Islet of Langerhans (tissue), 1 donor: Measurements from ENCODE around the gene LPAR5.

Source experiments
- FAIRE-seq: peaks from one replicate; lab custom pipeline; 2011; peaks lifted over from hg19 to GRCh38; lab: Jason Lieb, UNC

LPAR5 gene

DNA sequence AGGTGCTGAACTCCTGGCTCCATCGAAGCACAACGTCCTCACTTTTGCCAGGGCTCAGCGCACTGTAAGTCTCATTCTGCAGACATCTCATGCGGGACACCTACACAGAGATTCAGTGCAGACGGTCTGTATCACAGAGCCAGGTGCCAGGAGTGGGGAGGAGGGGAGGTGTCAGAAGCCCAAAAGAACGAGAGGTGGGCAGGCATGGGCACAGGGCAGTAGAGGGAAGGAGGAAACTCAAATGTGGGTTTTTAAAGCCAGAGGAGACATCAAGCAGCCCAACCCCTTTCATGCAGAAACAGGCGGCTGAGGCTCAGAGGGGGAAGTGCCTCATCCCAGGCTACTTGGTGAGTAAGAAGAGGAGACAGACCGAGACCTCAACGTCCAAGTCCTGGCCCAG, 2.5 kb upstream of the LPAR5 start:
- FAIRE-seq, result no peak

DNA sequence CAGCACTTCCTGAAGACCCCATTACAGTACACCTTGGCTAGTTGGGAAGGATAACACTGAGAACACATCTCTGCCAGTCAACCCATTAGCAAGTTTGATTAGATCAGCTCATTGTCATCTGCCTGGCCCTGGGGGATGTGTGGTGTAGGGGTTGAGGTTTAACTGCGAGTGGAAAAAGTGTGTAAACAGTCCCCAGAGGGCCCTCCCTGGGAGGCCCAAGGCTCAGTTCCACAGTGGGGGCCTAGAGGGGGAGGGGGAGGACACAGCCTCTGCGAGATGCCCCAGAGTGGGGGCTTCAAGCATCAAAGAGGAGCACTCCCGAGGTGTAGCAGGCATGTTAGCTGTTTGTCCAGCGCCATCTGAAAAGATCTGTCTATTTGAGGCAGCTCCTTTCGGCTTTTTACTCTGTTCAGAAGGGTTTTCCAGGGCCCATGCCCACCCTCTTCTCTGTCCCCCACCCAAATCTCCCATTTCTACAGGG, 344 bp downstream of the LPAR5 start:
- FAIRE-seq, result no peak

DNA sequence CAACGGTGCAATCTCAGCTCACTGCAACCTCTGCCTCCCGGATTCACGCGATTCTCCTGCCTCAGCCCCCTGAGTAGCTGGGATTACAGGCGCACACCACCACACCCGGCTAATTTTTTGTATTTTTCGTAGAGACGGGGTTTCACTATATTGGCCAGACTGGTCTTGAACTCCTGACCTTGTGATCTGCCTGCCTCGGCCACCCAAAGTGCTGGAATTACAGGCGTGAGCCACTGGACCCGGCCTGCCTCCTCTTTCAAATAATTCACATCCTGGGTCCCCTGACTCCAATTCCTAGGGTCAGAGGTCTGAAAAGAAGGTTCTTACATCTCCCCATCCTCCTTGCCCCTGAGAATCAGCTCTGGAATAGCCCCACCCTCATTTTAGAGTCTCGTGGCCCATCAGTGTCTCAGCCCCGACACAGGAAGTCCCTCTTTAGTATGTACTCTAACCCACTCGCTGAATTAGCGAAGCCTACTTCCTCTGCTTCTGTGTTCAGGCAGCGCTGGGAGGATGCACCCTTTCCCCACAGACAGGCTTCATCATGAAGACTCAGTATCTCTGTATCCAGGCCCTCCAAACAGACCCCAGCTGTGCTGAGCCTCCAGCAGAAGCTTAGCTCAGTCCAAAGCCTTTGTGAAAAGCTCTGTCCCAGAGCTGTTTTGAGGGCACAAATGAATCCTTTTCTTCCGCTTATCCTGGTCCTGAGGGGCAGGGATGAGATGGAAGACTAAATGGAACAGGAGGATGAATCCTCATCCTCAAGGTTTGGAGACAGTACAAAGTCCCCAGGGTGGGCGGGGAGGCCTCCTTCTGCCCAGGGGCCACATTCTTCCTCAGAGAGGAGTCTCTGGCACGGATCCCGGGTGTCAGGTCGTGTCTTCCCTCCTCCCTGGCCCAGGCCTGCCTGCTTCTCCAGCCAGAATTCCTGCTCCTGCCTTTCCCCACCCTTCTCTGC, 3.5 kb downstream of the LPAR5 start:
- no peak for FAIRE-seq

DNA sequence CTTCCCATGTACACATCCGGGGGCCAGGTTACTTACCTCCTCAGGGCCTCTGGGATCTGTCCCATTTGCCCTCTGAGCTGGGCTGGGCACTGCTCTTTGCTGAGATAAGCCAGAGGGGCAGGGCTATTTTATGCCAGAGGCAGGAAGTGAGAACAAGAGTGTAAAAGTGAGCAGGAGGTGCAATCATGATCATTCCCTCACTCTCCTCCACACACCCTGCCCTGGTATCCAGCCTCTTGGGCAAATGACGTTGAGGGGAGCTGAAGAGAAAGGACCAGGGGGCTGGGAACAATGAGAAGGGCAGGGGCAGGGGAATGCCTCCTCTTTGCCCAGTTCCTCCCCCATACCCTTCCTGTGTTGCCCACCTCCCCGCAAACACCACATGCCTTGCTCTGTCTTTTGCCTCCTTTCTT, 4.2 kb downstream of the LPAR5 start:
- FAIRE-seq, result no peak

DNA sequence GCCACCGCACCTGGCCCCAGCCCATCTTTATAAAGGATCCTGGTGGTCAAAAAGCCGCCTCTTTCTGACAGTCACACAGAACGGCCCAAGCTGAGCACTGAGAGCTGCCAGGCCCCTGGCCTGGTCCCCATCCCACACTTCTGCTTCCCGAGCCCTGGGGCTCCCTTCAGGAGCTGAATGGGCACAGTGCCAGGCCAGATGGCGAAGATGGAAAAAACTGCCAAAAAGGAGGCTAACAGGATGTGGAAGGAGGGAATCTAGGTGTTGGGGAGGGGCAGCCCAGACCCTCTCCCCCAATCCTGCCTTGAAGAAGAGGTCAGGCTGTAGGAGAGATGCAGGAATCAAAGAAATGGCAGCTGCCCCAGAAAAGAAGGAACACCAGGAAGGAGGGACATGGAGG, 5.0 kb downstream of the LPAR5 start:
- FAIRE-seq, result no peak

DNA sequence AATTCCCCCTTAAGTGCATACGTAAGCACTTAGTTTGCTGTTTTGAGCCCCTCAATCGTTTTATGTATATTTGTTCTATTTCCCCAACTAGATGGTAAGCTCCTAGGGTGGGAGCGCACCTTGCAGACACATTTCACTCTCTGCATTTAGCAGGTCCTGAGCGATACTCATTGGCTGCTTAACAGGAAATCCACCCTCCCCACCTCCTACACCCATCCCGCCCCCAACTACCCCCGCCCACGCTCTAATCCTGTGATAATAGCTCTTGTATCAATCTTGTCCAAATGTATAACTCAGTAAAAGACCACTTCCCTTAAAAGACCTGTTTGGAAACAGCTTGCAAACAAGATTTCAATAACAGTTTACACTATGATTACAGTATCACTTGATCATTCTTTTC, 8.1 kb downstream of the LPAR5 start:
- no peak for FAIRE-seq

DNA sequence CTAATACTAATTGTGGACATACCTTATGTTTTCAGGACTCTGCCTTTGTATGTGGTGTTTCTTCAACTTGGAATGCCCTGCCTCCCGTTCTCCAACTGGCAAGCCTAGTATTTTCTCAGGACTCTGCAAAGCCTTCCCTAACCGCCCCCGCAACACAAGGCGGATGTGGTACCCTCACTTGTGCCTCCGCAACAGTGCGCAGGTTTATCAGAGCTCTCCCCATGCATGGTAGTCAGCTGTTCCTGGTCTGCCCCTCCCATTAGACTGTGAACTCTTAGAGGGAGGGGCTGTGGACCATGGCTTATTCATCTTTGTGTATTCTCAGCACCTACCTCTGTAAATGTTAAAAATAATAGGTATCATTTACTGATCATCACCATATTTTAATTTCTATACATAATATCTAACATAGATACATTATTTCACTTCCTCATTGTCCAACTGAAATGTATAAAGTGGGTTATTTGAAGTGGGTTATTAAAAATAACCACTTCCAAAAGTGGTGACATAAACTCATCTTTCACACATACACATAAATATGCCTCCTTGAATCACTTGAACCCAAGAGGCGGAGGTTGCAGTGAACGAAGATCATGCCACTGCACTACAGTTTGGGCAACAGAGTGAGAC, 9.0 kb downstream of the LPAR5 start:
- FAIRE-seq, result no peak

DNA sequence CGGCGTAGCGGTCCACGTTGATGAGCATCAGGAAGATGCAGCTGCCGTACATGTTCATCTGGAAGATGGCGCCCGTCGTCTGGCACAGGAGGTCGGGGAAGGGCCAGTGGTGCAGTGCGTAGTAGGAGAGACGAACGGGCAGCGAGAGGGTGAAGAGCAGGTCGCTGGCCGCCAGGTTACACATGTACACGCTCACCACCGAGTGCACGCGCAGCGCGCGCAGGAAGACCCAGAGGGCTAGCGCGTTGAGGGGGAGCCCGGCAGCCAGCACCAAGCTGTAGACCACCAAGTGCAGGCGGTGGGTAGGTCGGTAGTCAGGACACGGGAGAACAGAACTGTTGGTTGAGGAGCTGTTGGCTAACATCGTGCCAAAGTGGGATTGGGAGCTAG, 14.9 kb downstream of the LPAR5 start:
- FAIRE-seq, result no peak

DNA sequence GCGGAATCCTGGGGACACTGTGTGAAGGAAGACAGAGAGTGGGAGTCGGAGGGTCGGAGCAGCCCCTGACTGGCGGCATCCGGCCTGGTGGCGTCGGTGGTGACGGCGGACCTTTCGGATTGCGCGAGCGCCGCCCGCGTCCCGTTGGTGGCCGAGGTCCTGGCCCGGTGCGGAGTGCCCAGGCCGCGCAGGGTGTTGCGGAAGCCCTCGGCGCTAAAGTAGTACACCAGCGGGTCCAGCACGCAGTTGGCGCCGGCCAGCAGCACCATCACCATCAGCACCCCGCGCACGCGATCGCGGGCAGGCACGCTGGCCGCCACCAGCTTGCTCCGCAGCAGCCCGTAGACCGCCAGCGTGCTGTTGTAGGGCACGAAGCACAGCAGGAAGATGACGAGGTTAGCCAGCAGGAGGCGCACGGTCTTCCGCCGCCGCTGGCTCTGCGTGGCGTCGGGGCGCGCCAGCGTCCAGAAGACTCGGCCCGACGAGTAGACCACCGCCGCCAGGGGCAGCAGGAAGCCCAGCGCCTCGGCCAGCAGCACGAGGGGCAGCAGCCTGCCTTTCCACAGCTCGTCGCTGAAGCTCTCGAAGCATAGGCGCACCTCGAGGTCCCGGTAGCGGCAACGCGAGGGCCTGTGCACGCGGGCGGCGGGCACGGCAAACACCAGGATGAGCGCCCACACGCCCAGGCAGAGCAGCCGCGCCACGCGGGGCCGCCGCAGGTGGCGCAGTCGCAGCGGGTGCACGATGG, 15.4 kb downstream of the LPAR5 start:
- FAIRE-seq, result no peak

DNA sequence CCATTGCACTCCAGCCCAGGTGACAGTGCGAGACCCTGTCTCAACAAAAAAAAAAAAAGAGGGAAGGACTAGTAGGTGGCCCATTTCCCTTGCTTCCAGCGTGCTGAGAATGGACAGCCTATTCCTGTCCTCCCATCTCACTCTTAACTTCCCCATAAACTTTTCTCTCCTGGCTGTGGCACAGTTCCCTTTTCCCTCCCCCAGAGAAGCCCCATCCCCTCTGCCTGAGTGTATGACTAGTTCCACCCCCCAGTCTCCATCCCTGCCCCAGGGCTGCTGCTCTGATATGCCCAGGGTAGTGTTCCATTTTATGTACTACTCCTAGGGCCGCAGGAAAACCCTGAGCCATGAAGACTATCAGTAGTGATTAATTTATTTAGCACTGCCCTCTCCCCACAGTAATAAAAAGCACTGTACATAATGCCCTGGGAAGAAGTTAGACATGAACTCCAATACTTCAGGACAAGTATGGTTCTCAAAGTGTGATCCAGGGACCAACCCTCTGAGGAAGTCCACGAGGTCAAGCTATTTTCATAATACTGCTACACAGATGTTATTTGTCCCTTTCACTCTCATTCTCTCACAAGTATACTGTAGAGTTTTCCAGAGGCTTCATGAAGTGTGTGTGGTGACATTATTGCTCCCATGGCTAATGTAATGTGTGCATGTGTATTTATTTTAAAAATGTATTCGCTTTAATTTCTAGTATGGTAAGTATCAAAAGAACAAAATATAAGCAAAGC, 17.1 kb downstream of the LPAR5 start:
- no peak for FAIRE-seq

DNA sequence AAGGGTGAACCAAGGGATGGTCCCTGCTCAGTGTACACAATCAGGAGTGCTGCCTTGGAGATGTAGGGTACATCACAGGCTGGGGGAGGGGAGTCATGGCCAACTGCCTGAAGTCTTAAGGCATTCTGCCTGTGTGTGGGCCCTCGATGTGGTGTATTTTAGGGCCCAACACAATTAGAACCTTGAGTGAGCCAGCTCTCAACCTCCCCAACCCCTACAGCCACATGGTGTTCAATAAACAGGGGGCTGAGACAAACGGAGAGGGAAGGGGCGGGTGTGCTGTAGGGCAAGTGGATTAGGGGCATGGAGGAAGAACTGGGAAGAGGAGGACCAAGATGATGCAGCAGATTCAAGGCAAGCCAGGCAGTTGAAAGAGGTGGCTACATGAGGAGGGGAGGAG, 20.0 kb downstream of the LPAR5 start:
- no peak for FAIRE-seq

DNA sequence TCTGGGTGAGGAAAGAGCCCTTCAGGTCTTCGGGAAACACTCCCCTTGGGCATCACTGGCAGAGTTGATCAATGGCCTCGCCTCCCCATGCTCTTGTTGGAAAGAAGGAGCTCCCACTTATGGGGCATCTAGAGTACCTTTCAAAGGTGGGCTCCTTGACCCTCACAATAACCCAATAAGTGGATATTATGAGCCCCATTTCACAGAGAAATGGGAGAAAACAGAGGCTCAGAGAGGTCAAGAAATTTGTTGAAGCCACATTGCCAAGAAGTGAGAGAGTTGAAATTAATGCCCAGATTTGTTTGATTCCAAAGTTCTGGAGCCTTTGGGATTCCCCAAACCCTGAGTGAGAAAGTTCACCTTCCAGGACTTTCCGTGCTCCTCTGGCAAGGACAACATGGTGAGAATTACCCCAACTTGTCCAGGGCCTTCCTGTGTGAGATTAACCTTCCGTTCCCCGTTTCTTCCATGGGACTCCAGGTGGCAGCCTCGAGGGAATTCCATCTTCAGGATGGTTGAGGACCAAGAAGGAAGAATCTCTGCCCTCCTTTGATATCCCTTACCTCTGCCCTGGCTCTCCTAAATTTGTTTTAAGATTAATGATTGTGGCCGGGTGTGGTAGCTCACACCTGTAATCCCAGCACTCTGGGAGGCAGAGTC, 21.1 kb downstream of the LPAR5 start:
- FAIRE-seq, result no peak

DNA sequence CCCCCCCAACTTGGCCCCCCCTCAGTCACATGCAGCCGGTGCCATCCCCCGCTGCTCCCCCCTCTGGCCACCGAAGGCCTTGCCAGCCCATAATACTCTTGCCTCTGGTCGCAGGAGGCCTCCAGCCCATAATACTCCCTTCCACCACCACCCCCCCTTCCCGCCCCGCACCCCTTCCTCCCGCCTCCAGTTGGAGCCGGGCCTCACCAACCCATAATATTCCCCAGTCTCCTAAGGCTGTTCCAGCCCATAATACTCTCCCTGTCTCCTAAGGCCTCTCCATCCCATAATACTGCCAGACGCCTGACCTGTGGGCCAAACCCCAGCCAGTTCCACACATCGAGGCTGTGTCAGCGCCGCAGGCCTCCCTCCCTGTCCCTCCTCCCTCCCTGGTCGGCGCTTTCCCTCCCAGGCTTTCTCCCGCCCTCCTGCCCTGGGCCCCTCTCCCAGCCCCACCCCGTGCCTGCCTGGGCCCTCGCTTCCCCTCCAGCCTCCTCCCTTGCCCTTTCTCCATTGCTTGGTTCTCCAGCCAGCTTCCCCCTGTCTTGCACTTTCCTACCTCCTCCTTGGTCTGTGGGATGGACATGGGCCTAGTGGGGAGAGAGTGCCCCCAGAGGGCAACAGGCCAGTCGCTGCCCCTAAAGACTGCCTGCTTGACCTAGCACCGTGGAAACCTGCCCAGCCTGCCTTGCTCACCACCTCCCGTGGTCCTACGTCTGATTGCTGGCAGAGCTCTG, 21.8 kb downstream of the LPAR5 start:
- no peak for FAIRE-seq

DNA sequence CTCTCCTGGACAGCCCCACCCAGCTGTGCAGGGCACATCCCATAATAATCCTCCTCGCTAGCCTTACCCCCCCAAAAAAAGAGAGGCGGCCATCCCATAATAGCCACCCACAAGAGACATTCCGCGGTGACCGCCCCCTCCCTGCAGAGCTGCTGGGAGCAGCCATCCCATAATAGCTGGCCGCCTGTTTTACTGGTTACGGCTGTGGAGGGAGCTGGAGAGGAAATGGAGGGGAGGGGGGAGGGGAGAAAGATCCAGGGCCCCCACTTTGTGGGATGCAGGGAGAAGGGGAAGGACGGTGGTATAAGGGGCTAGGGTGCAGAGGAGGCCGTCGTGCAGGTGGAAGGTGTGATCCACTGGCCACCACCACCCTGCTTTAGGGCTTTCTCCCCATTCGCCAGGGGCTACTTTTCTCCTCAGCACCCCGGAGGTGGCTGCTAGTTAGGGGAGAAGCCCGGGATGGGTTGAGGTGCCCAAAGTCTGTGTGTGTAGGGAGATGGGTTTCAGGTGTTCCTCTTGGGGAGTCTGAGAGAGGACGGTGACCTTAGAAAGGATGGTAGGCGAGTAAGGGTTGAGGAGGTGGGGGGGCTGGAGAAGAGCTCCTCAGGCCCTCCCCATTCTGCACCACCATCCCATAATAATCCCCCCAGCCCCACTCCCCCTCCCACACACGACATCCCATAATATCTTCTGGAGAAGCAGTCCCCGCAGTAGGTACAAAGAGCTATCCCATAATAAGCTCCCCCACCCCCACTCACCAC, 22.6 kb downstream of the LPAR5 start:
- no peak for FAIRE-seq

DNA sequence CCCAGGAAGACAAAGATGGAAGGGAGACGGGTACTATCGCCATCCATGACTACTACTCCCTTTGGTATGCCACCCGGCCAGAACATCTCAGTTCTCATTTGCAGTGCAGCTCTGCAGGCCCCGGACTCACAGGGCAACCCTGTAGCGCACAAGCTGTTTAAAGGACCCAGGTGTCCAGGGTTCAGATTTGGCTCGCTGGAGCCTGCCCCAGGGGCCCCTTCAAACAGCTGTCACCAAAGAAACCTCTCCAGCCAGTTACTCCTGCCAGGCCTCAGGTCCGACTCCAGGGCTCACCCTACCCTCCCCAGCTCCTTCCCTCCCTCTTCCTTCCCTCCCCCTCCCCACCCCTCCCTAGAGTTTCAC, 23.1 kb downstream of the LPAR5 start:
- FAIRE-seq, result no peak

DNA sequence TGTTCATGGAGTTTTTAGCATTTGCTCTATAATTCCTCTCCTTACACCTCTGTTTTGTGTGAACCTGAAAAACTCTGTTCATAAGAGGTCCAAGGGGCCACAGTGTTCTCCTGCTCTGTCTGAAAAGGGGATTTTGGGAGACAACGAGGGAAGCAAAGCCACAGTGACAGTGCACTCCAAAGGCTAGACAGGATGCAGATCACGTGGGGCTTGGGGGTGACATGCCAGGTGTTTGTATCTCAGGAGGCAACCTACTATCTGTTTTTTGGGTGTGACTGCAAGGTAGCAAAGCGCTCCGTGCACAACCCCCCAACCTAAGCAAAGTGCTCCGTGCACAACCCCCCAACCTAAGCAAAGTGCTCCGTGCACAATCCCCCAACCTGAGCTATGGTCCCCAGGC, 23.5 kb downstream of the LPAR5 start:
- FAIRE-seq, result no peak

DNA sequence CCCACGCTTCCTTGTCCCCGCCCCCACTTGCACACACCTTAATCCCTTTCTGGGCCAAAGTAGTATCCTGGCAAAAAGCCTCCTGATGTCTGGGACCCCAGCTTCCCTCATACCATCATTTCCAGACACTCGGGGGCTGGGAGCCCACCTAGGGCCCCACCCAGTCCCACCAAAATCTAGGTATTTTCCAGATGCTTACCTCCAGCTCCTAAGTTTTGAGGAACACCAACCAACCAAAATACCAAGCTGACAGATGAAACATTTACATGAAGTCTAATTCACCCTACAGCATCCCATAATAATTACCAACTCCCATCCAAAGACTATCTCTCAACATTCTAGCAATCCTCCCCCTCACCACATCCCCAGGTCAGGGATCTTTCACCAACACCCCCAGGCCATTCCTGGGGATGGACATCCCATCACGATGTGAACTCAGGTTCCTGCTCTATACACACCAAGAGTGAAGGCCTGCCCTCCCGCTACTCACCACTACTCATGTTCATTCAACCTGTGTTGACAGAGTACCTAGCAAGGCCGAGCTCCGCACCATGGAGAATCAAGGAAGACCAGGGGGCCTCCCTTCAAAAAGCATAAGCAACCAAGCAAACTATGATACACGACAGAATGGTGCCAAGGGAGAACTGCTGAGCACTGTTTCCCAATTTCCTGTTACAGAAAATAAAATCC, 27.0 kb downstream of the LPAR5 start:
- no peak for FAIRE-seq

DNA sequence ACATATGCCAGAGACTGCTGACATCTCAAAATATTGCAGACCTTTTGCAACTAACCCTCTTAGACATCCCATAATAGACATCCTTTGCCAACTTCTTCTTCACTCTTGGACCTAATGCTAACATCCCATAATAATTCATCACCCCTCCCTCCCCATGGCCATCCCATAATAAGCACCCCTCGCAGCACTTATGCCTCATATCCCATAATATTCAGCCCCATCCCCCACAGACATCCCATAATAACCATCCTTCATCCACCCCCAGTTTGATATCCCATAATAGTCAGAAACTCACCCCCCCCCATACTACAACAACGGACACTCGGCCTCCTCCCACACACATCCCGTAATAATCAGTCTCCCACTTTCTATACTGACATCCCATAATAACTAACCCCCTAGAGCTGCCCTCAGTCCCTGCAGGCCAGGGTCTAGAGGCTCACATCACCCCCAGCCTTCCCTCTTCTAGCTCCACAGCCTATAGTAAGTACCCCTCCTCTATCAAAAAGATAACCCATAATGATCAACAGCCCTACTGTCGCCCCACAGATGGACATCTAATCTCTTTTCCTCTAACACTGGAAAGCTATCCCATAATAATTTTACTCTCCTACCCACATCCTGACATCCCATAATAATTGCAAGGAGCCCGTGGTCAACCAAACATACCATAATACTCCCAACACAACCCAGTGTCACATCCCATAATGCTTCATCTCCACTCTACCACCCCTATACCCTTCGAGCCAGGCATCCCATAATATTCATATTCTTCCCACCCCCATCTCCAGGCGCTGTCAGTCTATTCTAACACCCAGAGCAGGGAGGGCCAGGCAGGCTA, 27.8 kb downstream of the LPAR5 start:
- no peak for FAIRE-seq
